ENCODE data around the gene HOXB9.
A peak's percentile ranks its signal among the peaks of the same experiment; 100 is the strongest.

Gene HOXB9

GRCh38 chr17:48639136-48639535 is 13.0 kb upstream of the HOXB9 start:
- DNase-seq, result no peak

GRCh38 chr17:48637323-48638260 is 11.4 kb upstream of the HOXB9 start:
- DNase-seq, result no peak

- DNase-seq, result peak; percentile 61 to 83 (median 69)
Measured at GRCh38 chr17:48636177-48637018, 10.2 kb upstream of the HOXB9 start.

- DNase-seq, result no peak
Measured at GRCh38 chr17:48634493-48635208, 8.5 kb upstream of the HOXB9 start.

- no peak for DNase-seq
Measured at GRCh38 chr17:48633266-48633677, 7.1 kb upstream of the HOXB9 start.

GRCh38 chr17:48632579-48633265 is 6.6 kb upstream of the HOXB9 start:
- no peak for DNase-seq

- DNase-seq, result no peak
Measured at GRCh38 chr17:48631693-48632578, 5.8 kb upstream of the HOXB9 start.

- no peak for DNase-seq
Measured at GRCh38 chr17:48630925-48631692, 5.0 kb upstream of the HOXB9 start.

- DNase-seq, result no peak
Measured at GRCh38 chr17:48630009-48630924, 4.1 kb upstream of the HOXB9 start.

- DNase-seq, result no peak
Measured at GRCh38 chr17:48629411-48629759, 3.2 kb upstream of the HOXB9 start.

- DNase-seq, result peak; percentile 24 to 64 (median 52)
Measured at GRCh38 chr17:48628649-48629410, 2.7 kb upstream of the HOXB9 start.

GRCh38 chr17:48627623-48628521 is 1.7 kb upstream of the HOXB9 start:
- DNase-seq, result no peak

- no peak for DNase-seq
Measured at GRCh38 chr17:48627118-48627597, 1.0 kb upstream of the HOXB9 start.

GRCh38 chr17:48625495-48626244 is 488 bp downstream of the HOXB9 start:
- peak in 1 of 4 experiments; percentile 29 for DNase-seq

- DNase-seq, result peak in 1 of 4 experiments; percentile 10
Measured at GRCh38 chr17:48624544-48625494, 1.3 kb downstream of the HOXB9 start.
